Subcutaneous adipose tissue (tissue), 4 donors: ENCODE measurements around the gene ADAT3. TPM values are rescaled to one million over a fixed set of nuclear protein-coding genes. Genes with fewer than 3 reads are reported as not detected.

ENCODE experiments used
- CTCF ChIP-seq: fragments of 450-650 bp; IDR thresholded peaks from one replicate; pipeline ENCODE4 v1.5.1; 2016; ENCODE audit warnings: low read depth, mild to moderate bottlenecking, control low read depth, antibody characterized with exemption, moderate library complexity
- total RNA-seq, 4 donors: library from RNA; depleted of rRNA; stranded (reverse); fragments of >200 nt; gene quantifications; one replicate each; pipeline ENCODE4 v1.1.0, GENCODE V29; 2016

Gene ADAT3
- total RNA-seq, 4 donors from 2014 or later = 0.68 to 1.1 (median 0.93) TPM

GRCh38 chr19:1871140-1871597 is 34.0 kb upstream of the ADAT3 start:
- no peak for TF ChIP-seq CTCF

- TF ChIP-seq CTCF = no peak
Measured at GRCh38 chr19:1871630-1872029, 33.6 kb upstream of the ADAT3 start.

GRCh38 chr19:1872807-1873523 is 32.2 kb upstream of the ADAT3 start:
- no peak for TF ChIP-seq CTCF

GRCh38 chr19:1873524-1874473 is 31.4 kb upstream of the ADAT3 start:
- TF ChIP-seq CTCF = no peak

- TF ChIP-seq CTCF = no peak
Measured at GRCh38 chr19:1874554-1875185, 30.5 kb upstream of the ADAT3 start.

GRCh38 chr19:1875646-1876495 is 29.3 kb upstream of the ADAT3 start:
- TF ChIP-seq CTCF = no peak
